Measurements from ENCODE around the gene CD28. TPM values are rescaled to one million over a fixed set of nuclear protein-coding genes. Genes with fewer than 3 reads are reported as not detected.

Gene CD28
- total RNA-seq, 2 donors from 2014 or later, result 0.55 to 1.6 TPM

- no peak overlapping the region for H3K4me3 ChIP-seq
- H3K4me1 ChIP-seq, result peaks cover 0 to 6% of the 10 kb centered on the region in 2 donors
- H3K27me3 ChIP-seq, result no peaks in the 10 kb centered on the region
- no peaks in the 10 kb centered on the region for H3K36me3 ChIP-seq
- no peak for TF ChIP-seq CTCF (IDR thresholded peaks at IDR 0.05)
- DNase-seq (ENCODE audit: low spot score), result no peak
- H3K9me3 ChIP-seq, result no peaks in the 10 kb centered on the region
- no peak overlapping the region for H3K27ac ChIP-seq
Observed at GRCh38 chr2:203743441-203743981, 37.1 kb downstream of the CD28 start.

- no peak overlapping the region for H3K27ac ChIP-seq
- H3K4me1 ChIP-seq, result peaks cover 0 to 6% of the 10 kb centered on the region in 2 donors
- DNase-seq (ENCODE audit: low spot score), result no peak
- no peaks in the 10 kb centered on the region for H3K27me3 ChIP-seq
- no peaks in the 10 kb centered on the region for H3K9me3 ChIP-seq
- no peaks in the 10 kb centered on the region for H3K36me3 ChIP-seq
- TF ChIP-seq CTCF (IDR thresholded peaks at IDR 0.05), result no peak
- H3K4me3 ChIP-seq, result no peak overlapping the region
Observed at GRCh38 chr2:203744091-203744490, 37.7 kb downstream of the CD28 start.

- no peak for TF ChIP-seq CTCF (IDR thresholded peaks at IDR 0.05)
- Histone ChIP-seq H3K36me3 (no peaks in the 10 kb centered on the region), H3K27me3 (no peaks in the 10 kb centered on the region), H3K4me1 (peaks cover 0 to 6% of the 10 kb centered on the region in 2 donors), H3K4me3 (no peak overlapping the region), H3K9me3 (no peaks in the 10 kb centered on the region), H3K27ac (no peak overlapping the region)
- DNase-seq (ENCODE audit: low spot score), result no peak
Observed at GRCh38 chr2:203745267-203745666, 38.8 kb downstream of the CD28 start.

GRCh38 chr2:203748331-203749126 lies 42.1 kb downstream of the CD28 start:
- H3K4me3 ChIP-seq, result no peak overlapping the region
- H3K27me3 ChIP-seq, result no peaks in the 10 kb centered on the region
- H3K9me3 ChIP-seq, result no peaks in the 10 kb centered on the region
- H3K36me3 ChIP-seq, result no peaks in the 10 kb centered on the region
- H3K27ac ChIP-seq, result no peak overlapping the region
- no peak for TF ChIP-seq CTCF (IDR thresholded peaks at IDR 0.05)
- peaks cover 0 to 4% of the 10 kb centered on the region in 2 donors for H3K4me1 ChIP-seq
- no peak for DNase-seq (ENCODE audit: low spot score)

GRCh38 chr2:203750346-203751068 lies 44.1 kb downstream of the CD28 start:
- no peaks in the 10 kb centered on the region for H3K36me3 ChIP-seq
- TF ChIP-seq CTCF (IDR thresholded peaks at IDR 0.05), result no peak
- H3K27me3 ChIP-seq, result no peaks in the 10 kb centered on the region
- DNase-seq (ENCODE audit: low spot score), result no peak
- H3K9me3 ChIP-seq, result peaks cover 0 to 7% of the 10 kb centered on the region in 2 donors
- H3K4me3 ChIP-seq, result no peak overlapping the region
- H3K4me1 ChIP-seq, result no peaks in the 10 kb centered on the region
- no peak overlapping the region for H3K27ac ChIP-seq
